Measurements from ENCODE around the gene B4GALNT1. TPM values are rescaled to one million over a fixed set of nuclear protein-coding genes. Genes with fewer than 3 reads are reported as not detected.

B4GALNT1 gene
- total RNA-seq, 1 experiment from 2014 or later, result 31.3 TPM

- Histone ChIP-seq H2AFZ (ENCODE audit: low read depth, low read length, poor library complexity, severe bottlenecking) (no peak overlapping the region), H4K20me1 (ENCODE audit: insufficient read depth) (no peaks in the 10 kb centered on the region), H3K9ac (ENCODE audit: low read length) (no peak overlapping the region), H3K9me2 (ENCODE audit: insufficient read depth) (no peaks in the 10 kb centered on the region), H3K9me3 (ENCODE audit: control insufficient read depth in 1 of 2, insufficient read depth in 1 of 2, low read depth in 1 of 2, low read length in 2 of 2) (no peaks in the 10 kb centered on the region), H3K27ac (ENCODE audit: low read depth, low read length) (no peak overlapping the region), H3K79me2 (ENCODE audit: insufficient read depth, low read length) (no peaks in the 10 kb centered on the region), H3K27me3 (ENCODE audit: insufficient read depth, low read length) (no peaks in the 10 kb centered on the region), H3K36me3 (ENCODE audit: control insufficient read depth in 1 of 2, insufficient read depth in 2 of 2, low read length in 2 of 2) (peaks cover 15 to 34% of the 10 kb centered on the region in 2 experiments; a peak in 3 of 4 replicates), H3K4me1 (ENCODE audit: control insufficient read depth in 1 of 2, insufficient read depth in 2 of 2, low read length in 2 of 2) (peaks cover 2 to 6% of the 10 kb centered on the region in 2 experiments; a peak in 2 of 4 replicates), H3K4me2 (ENCODE audit: low read length) (no peak overlapping the region), H3K4me3 (replicated peaks in 1 of 2; ENCODE audit: low read depth in 1 of 2, low read length in 2 of 2) (no peak overlapping the region)
- no TSS peak for BruUV-seq (replicated peaks)
- ATAC-seq (no peak), DNase-seq (ENCODE audit: low read depth, low spot score) (no peak)
- ChIA-PET RAD21 (ENCODE audit: low non-redundant PET in 1 of 2, low total read pairs in 2 of 2, uncharacterized antibody in 2 of 2, unreplicated experiment in 2 of 2) (no interaction called here), POLR2A (no interaction called here), CTCF (no interaction called here)
- intact Hi-C loops (cut with micrococcal nuclease), result no loop called here
- TF ChIP-seq ELF1 (IDR thresholded peaks at IDR 0.05; ENCODE audit: borderline replicate concordance, low read depth) (no peak), ZFX (IDR thresholded peaks at IDR 0.05) (no peak), EZH2phosphoT487 (IDR thresholded peaks at IDR 0.05; ENCODE audit: borderline replicate concordance) (no peak), POLR2A (IDR thresholded peaks at IDR 0.05; ENCODE audit: borderline replicate concordance, extremely low read depth, insufficient read depth, insufficient read length) (no peak), JUND (IDR thresholded peaks at IDR 0.05) (no peak), YY1 (IDR thresholded peaks at IDR 0.05; ENCODE audit: extremely low read depth, insufficient replicate concordance, low read depth, low read length) (no peak), EGR1 (IDR thresholded peaks at IDR 0.05; ENCODE audit: low read depth) (no peak), ZNF274 (IDR thresholded peaks at IDR 0.05; ENCODE audit: low read depth, low read length) (no peak), CBX3 (IDR thresholded peaks at IDR 0.05; ENCODE audit: low read depth) (no peak), EZH2 (IDR thresholded peaks at IDR 0.05) (no peak), TCF7L2 (IDR thresholded peaks at IDR 0.05; ENCODE audit: borderline replicate concordance, extremely low read depth, insufficient read depth, insufficient read length) (no peak), SP1 (IDR thresholded peaks at IDR 0.05; ENCODE audit: low read depth) (no peak)
- TF ChIP-seq, protein P1, sequence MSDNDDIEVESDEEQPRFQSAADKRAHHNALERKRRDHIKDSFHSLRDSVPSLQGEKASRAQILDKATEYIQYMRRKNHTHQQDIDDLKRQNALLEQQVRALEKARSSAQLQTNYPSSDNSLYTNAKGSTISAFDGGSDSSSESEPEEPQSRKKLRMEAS (IDR thresholded peaks at IDR 0.05), result no peak
Observed at GRCh38 chr12:57600395-57600794, 32.6 kb downstream of the B4GALNT1 start.

DNA sequence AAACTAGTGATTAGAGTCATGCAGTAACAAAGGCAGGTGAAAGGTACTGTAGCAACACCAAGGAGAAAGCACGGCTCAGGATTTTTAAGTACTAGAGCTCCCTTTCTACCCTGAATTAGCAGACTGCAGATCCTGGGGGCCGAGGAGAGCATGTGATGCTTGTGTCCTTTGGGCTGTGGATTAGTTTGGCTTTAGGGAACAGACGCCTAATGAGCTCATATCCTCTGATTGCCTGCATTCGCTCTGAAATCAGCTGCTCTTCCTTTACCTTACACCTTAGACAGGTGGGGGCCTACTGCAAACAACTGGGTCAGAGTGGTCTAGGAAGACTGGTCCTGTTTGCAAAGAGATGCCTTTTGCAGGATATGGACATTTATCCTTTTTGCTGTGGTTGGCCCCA lies 39.8 kb downstream of the B4GALNT1 start:
- Histone ChIP-seq H3K9ac (ENCODE audit: low read length) (no peak overlapping the region), H4K20me1 (ENCODE audit: insufficient read depth) (no peaks in the 10 kb centered on the region), H3K4me1 (ENCODE audit: control insufficient read depth in 1 of 2, insufficient read depth in 2 of 2, low read length in 2 of 2) (peaks cover 6 to 18% of the 10 kb centered on the region in 2 experiments; a peak in 3 of 4 replicates), H3K9me2 (ENCODE audit: insufficient read depth) (no peaks in the 10 kb centered on the region), H3K79me2 (ENCODE audit: insufficient read depth, low read length) (peaks cover 14% of the 10 kb centered on the region), H3K27me3 (ENCODE audit: insufficient read depth, low read length) (no peaks in the 10 kb centered on the region), H3K27ac (ENCODE audit: low read depth, low read length) (no peak overlapping the region), H3K4me2 (ENCODE audit: low read length) (no peak overlapping the region), H3K4me3 (replicated peaks in 1 of 2; ENCODE audit: low read depth in 1 of 2, low read length in 2 of 2) (no peak overlapping the region), H3K36me3 (ENCODE audit: control insufficient read depth in 1 of 2, insufficient read depth in 2 of 2, low read length in 2 of 2) (peaks cover 3 to 23% of the 10 kb centered on the region in 2 experiments; a peak in 2 of 4 replicates), H3K9me3 (ENCODE audit: control insufficient read depth in 1 of 2, insufficient read depth in 1 of 2, low read depth in 1 of 2, low read length in 2 of 2) (no peaks in the 10 kb centered on the region), H2AFZ (ENCODE audit: low read depth, low read length, poor library complexity, severe bottlenecking) (no peak overlapping the region)
- ATAC-seq, result no peak
- intact Hi-C loops (cut with micrococcal nuclease), result no loop called here
- TF ChIP-seq RAD21 (IDR thresholded peaks at IDR 0.05; ENCODE audit: low read depth) (no peak), EZH2 (IDR thresholded peaks at IDR 0.05) (no peak), EGR1 (IDR thresholded peaks at IDR 0.05; ENCODE audit: low read depth) (no peak), SIN3A (IDR thresholded peaks at IDR 0.05; ENCODE audit: low read depth) (no peak), ZNF274 (IDR thresholded peaks at IDR 0.05; ENCODE audit: low read depth, low read length) (no peak)
- TF ChIP-seq, protein P1 (IDR thresholded peaks at IDR 0.05), result no peak
- TF ChIP-seq, protein P2, sequence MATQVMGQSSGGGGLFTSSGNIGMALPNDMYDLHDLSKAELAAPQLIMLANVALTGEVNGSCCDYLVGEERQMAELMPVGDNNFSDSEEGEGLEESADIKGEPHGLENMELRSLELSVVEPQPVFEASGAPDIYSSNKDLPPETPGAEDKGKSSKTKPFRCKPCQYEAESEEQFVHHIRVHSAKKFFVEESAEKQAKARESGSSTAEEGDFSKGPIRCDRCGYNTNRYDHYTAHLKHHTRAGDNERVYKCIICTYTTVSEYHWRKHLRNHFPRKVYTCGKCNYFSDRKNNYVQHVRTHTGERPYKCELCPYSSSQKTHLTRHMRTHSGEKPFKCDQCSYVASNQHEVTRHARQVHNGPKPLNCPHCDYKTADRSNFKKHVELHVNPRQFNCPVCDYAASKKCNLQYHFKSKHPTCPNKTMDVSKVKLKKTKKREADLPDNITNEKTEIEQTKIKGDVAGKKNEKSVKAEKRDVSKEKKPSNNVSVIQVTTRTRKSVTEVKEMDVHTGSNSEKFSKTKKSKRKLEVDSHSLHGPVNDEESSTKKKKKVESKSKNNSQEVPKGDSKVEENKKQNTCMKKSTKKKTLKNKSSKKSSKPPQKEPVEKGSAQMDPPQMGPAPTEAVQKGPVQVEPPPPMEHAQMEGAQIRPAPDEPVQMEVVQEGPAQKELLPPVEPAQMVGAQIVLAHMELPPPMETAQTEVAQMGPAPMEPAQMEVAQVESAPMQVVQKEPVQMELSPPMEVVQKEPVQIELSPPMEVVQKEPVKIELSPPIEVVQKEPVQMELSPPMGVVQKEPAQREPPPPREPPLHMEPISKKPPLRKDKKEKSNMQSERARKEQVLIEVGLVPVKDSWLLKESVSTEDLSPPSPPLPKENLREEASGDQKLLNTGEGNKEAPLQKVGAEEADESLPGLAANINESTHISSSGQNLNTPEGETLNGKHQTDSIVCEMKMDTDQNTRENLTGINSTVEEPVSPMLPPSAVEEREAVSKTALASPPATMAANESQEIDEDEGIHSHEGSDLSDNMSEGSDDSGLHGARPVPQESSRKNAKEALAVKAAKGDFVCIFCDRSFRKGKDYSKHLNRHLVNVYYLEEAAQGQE (IDR thresholded peaks at IDR 0.05; ENCODE audit: low read depth), result no peak
- no TSS peak for BruUV-seq (replicated peaks)
- no peak for DNase-seq (ENCODE audit: low read depth, low spot score)
- RAD21 ChIA-PET (ENCODE audit: low non-redundant PET in 1 of 2, low total read pairs in 2 of 2, uncharacterized antibody in 2 of 2, unreplicated experiment in 2 of 2), result no interaction called here
- POLR2A ChIA-PET, result no interaction called here
- CTCF ChIA-PET, result interaction anchor here (3.4 kb wide), 1 partner anchor 10 kb away, joined by 18 read pairs; no protein-coding TSS in a partner anchor

Measured in HCT116 (cell line).